HepG2 (cell line): ENCODE data around the gene AKAP9.

Experiments used
- EP300 ChIP-seq, 3 experiments: sonication (generic) in 1 of 3; formaldehyde crosslinking in 1 of 3; IDR thresholded peaks; 2 replicates each; pipeline versions ENCODE4 v1.5.1 to v1.6.1; 2011 to 2020; ENCODE audit warnings: low read depth in 2 of 3, low read length in 2 of 3, borderline replicate concordance in 1 of 3, improper control_type of control experiment in 1 of 3, mild to moderate bottlenecking in 1 of 3, missing genetic modification reagents in 1 of 3, moderate library complexity in 1 of 3
- JUN ChIP-seq: sonication (generic); formaldehyde crosslinking; IDR thresholded peaks from 2 replicates; pipeline ENCODE4 v1.4.0; 2020; ENCODE audit warnings: mild to moderate bottlenecking, missing genetic modification reagents
- JUND ChIP-seq: sonication (generic); formaldehyde crosslinking; IDR thresholded peaks from 2 replicates; pipeline ENCODE4 v1.8.0; 2022; ENCODE audit warnings: mild to moderate bottlenecking, missing genetic modification reagents
- MLXIP ChIP-seq: sonication (generic); formaldehyde crosslinking; IDR thresholded peaks from 2 replicates; pipeline ENCODE4 v1.9.0; 2021; ENCODE audit warnings: missing genetic modification reagents, borderline replicate concordance
- PITX1 ChIP-seq: sonication (generic); formaldehyde crosslinking; IDR thresholded peaks from 2 replicates; pipeline ENCODE4 v1.5.1; 2020; ENCODE audit warnings: mild to moderate bottlenecking, missing genetic modification reagents
- POLR2A ChIP-seq, 2 experiments: IDR thresholded peaks; 2 replicates each; pipeline ENCODE4 v1.6.1; 2011; ENCODE audit warnings: low read depth in 2 of 2, low read length in 2 of 2, mild to moderate bottlenecking in 1 of 2, moderate library complexity in 1 of 2; ENCODE audit not compliant: insufficient read depth in 1 of 2
- RXRA ChIP-seq: sonication (generic); formaldehyde crosslinking; IDR thresholded peaks from 2 replicates; pipeline ENCODE4 v1.5.1; 2020; ENCODE audit warnings: missing genetic modification reagents
- TCF12 ChIP-seq, 2 experiments: fragments of 450-650 bp in 1 of 2; sonication (generic) in 1 of 2; formaldehyde crosslinking in 1 of 2; IDR thresholded peaks; 2 replicates each; pipeline versions ENCODE4 v1.6.1 to v1.8.0; 2017 to 2022; ENCODE audit warnings: antibody characterized with exemption in 1 of 2, mild to moderate bottlenecking in 1 of 2, missing genetic modification reagents in 1 of 2, moderate library complexity in 1 of 2
- THYN1 ChIP-seq: sonication (generic); formaldehyde crosslinking; IDR thresholded peaks from 2 replicates; pipeline ENCODE4 v1.8.1; 2023; ENCODE audit warnings: low read depth, mild to moderate bottlenecking, moderate library complexity, missing genetic modification reagents, borderline replicate concordance
- UBTF ChIP-seq: sonication (generic); formaldehyde crosslinking; IDR thresholded peaks from 2 replicates; pipeline ENCODE4 v1.4.0; 2020; ENCODE audit warnings: mild to moderate bottlenecking, missing genetic modification reagents
- ZNF367 ChIP-seq: sonication (generic); formaldehyde crosslinking; IDR thresholded peaks from 2 replicates; pipeline ENCODE4 v1.4.0; 2020; ENCODE audit warnings: missing genetic modification reagents, borderline replicate concordance
- ZNF839 ChIP-seq: sonication (generic); formaldehyde crosslinking; IDR thresholded peaks from 2 replicates; pipeline ENCODE4 v1.4.0; 2020; ENCODE audit warnings: missing genetic modification reagents, mild to moderate bottlenecking, borderline replicate concordance
- ZSCAN29 ChIP-seq: sonication (generic); formaldehyde crosslinking; conservative IDR thresholded peaks from 2 replicates; pipeline ENCODE4 v1.4.0; 2020; ENCODE audit warnings: mild to moderate bottlenecking, missing genetic modification reagents
- TF ChIP-seq, protein P1 (sequence below): sonication (generic); formaldehyde crosslinking; IDR thresholded peaks from 2 replicates; pipeline ENCODE4 v1.4.0; 2020; ENCODE audit warnings: missing genetic modification reagents

DNA sequence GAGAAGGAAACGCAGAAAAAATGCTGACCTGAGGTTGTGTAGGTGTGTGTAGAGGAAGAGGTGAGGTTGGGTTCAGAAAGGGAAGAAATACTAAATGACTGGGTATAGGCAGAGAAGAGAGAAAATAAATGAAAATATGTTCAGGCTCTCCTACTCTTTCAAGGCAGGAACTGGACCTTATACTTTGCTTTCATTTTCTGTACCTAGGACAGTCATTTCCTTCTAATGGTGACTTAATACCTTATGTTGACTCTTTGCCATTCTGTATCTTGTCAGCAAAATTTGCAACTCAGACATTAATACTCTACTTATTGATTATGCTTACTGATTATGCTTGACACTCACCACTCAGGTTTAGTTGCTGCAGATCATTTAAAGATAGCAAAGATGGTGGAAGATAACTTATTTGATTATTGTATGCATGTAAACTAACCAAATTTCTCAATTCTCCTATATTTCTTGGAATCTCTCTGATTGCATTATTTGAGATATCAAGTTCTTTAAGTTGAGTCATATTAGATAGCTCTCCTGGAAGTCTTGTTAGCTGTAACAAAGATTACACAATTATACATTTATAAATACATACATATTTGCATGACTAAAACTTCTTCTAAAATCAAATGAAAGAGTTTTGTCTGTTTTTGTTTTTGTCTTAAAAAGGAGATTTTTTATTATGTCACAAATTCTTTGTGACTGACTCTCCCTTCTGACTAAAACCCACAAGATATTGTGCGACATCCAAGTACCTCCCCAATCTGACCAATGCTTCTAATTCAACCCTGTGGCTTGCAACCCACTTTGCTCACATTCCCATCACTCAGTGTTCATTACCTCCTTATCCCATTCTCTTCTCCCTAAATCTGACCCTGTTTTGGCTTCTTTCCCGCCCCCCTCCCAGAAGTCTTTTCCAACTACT lies 218.3 kb downstream of the AKAP9 start:
- no peak for TF ChIP-seq THYN1 (CRISPR knock-in tag)
- TF ChIP-seq JUND, result no peak
- TF ChIP-seq JUN (CRISPR knock-in tag), result no peak
- TF ChIP-seq, protein P1, sequence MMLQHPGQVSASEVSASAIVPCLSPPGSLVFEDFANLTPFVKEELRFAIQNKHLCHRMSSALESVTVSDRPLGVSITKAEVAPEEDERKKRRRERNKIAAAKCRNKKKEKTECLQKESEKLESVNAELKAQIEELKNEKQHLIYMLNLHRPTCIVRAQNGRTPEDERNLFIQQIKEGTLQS (CRISPR knock-in tag), result no peak
- TF ChIP-seq TCF12 (IDR thresholded peaks at IDR 0.05), result no peak
- no peak for TF ChIP-seq TCF12 (CRISPR knock-in tag; IDR thresholded peaks at IDR 0.05)
- no peak for TF ChIP-seq ZNF367
- no peak for TF ChIP-seq EP300 (IDR thresholded peaks at IDR 0.05; ENCODE audit: low read depth in 2 of 2, low read length in 2 of 2)
- no peak for TF ChIP-seq EP300 (CRISPR knock-in tag; IDR thresholded peaks at IDR 0.05; ENCODE audit: borderline replicate concordance)
- TF ChIP-seq PITX1 (CRISPR knock-in tag), result no peak
- no peak for TF ChIP-seq POLR2A (IDR thresholded peaks at IDR 0.05; ENCODE audit: insufficient read depth in 1 of 2, low read depth in 2 of 2, low read length in 2 of 2)
- no peak for TF ChIP-seq UBTF (CRISPR knock-in tag)
- no peak for TF ChIP-seq RXRA (CRISPR knock-in tag)
- TF ChIP-seq ZNF839 (CRISPR knock-in tag), result no peak
- no peak for TF ChIP-seq MLXIP
- no peak for TF ChIP-seq ZSCAN29 (CRISPR knock-in tag)
